K562 (cell line): ENCODE data around the gene PRKG1. TPM values are rescaled to one million over a fixed set of nuclear protein-coding genes. Genes with fewer than 3 reads are reported as not detected.

Experiments used
- ATAC-seq: fragments of 200-7000 bp; cut with Tn5 transposase; 3 replicates; pipeline ENCODE4 v1.9.1; 2020; ENCODE audit warnings: moderate library complexity
- BruUV-seq: library from RNA; stranded (reverse); fragments of 400-500 nt; replicated peaks from 2 replicates; lab custom pipeline; 2021; lab: Mats Ljungman, UMichigan
- CTCF ChIA-PET: fragments of 300-600 bp; formaldehyde crosslinking; extraction: SDS; loops from one replicate; lab custom pipeline; 2021; ENCODE audit warnings: low intra/inter-chr PET ratio; lab: Yijun Ruan, JAX
- POLR2A ChIA-PET: fragments of 300-600, 350-650 bp; sonication (Branson Sonifier 250); formaldehyde crosslinking; extraction: SDS; loops from one replicate; lab custom pipeline; 2021; ENCODE audit warnings: antibody characterized with exemption, inconsistent platforms; lab: Yijun Ruan, JAX
- DNase-seq, 4 experiments: peaks; one replicate each; pipeline versions ENCODE4 v3.0.0 to v3.0.0-alpha.2; 2011 to 2018; ENCODE audit warnings: low spot score in 3 of 4, mixed read lengths in 3 of 4; ENCODE audit errors: extremely low read depth in 1 of 4
- FAIRE-seq: peaks from 2 replicates; lab custom pipeline; 2011; peaks lifted over from hg19 to GRCh38; lab: Jason Lieb, UNC
- H2AFZ ChIP-seq: 2 replicates; pipeline ENCODE4 v1.6.0; 2011; ENCODE audit warnings: low read depth, low read length, control low read depth, inconsistent platforms
- H3K27ac ChIP-seq: fragments of 200-600 bp; 3 replicates; pipeline ENCODE4 v1.8.0; 2011; ENCODE audit warnings: low read depth, mild to moderate bottlenecking, control low read depth, inconsistent platforms, low read length, moderate library complexity, mixed read lengths; ENCODE audit errors: extremely low read depth
- H3K27me3 ChIP-seq, 2 experiments: fragments of 300-600 bp in 1 of 2; 2 replicates in 1 of 2; 3 replicates in 1 of 2; pipeline versions ENCODE4 v1.6.0 to v1.8.0; 2011; ENCODE audit warnings: inconsistent platforms in 2 of 2, low read length in 2 of 2, mild to moderate bottlenecking in 1 of 2, mixed read lengths in 1 of 2, moderate library complexity in 1 of 2; ENCODE audit not compliant: control insufficient read depth in 2 of 2, insufficient read depth in 2 of 2
- H3K36me3 ChIP-seq: fragments of 300-600 bp; 3 replicates; pipeline ENCODE4 v1.8.0; 2011; ENCODE audit warnings: mild to moderate bottlenecking, low read length, inconsistent platforms; ENCODE audit not compliant: control insufficient read depth, insufficient read depth
- H3K4me1 ChIP-seq, 2 experiments: fragments of 200-600 bp in 1 of 2; replicated peaks in 1 of 2; 2 replicates in 1 of 2; 3 replicates in 1 of 2; pipeline versions ENCODE4 v1.5.1 to v1.8.0; 2011; ENCODE audit warnings: inconsistent platforms in 2 of 2, low read length in 2 of 2, mild to moderate bottlenecking in 1 of 2, mixed read lengths in 1 of 2, moderate library complexity in 1 of 2; ENCODE audit not compliant: control insufficient read depth in 2 of 2, insufficient read depth in 2 of 2
- H3K4me2 ChIP-seq: 2 replicates; pipeline ENCODE4 v1.6.1; 2011; ENCODE audit warnings: low read length, control low read depth, inconsistent platforms, mixed read lengths; ENCODE audit not compliant: insufficient read depth
- H3K4me3 ChIP-seq: fragments of 200-600 bp; sonication (generic), shearing (Covaris generic); 2 replicates; pipeline ENCODE4 v1.5.1; 2016; ENCODE audit warnings: control low read depth, inconsistent platforms
- H3K79me2 ChIP-seq: fragments of 200-600 bp; 3 replicates; pipeline ENCODE4 v1.8.0; 2011; ENCODE audit warnings: low read length, inconsistent platforms; ENCODE audit not compliant: control insufficient read depth, insufficient read depth
- H3K9ac ChIP-seq, 2 experiments: 2 replicates each; pipeline versions ENCODE4 v1.6.0 to v1.6.1; 2011; ENCODE audit warnings: low read depth in 2 of 2, low read length in 2 of 2, control low read depth in 1 of 2, inconsistent platforms in 1 of 2, mild to moderate bottlenecking in 1 of 2, mixed read lengths in 1 of 2; ENCODE audit not compliant: insufficient read depth in 1 of 2
- H3K9me1 ChIP-seq: one replicate; pipeline ENCODE4 v1.6.0; 2011; ENCODE audit warnings: inconsistent platforms, mild to moderate bottlenecking, low read length, moderate library complexity; ENCODE audit not compliant: control insufficient read depth, insufficient read depth
- H3K9me3 ChIP-seq: replicated peaks from 2 replicates; pipeline ENCODE4 v1.5.1; 2011; ENCODE audit warnings: low read depth, low read length, inconsistent platforms; ENCODE audit not compliant: control insufficient read depth, insufficient read depth
- H4K20me1 ChIP-seq: replicated peaks from 2 replicates; pipeline ENCODE4 v1.6.1; 2011; ENCODE audit warnings: low read length, inconsistent platforms, mixed read lengths; ENCODE audit not compliant: control insufficient read depth, insufficient read depth
- BRD4 ChIP-seq: fragments of 200-600 bp; sonication (generic); IDR thresholded peaks from 2 replicates; pipeline ENCODE4 v1.6.1; 2017; ENCODE audit warnings: inconsistent platforms
- CSDE1 ChIP-seq, 2 experiments: fragments of 450-650 bp; IDR thresholded peaks; 2 replicates each; pipeline ENCODE4 v1.6.1; 2016; ENCODE audit warnings: mild to moderate bottlenecking in 1 of 2
- DNMT1 ChIP-seq: fragments of 450-650 bp; IDR thresholded peaks from 2 replicates; pipeline ENCODE4 v1.6.1; 2016; ENCODE audit warnings: antibody characterized with exemption, mild to moderate bottlenecking
- GABPB2 ChIP-seq: fragments of 250-450 bp; sonication (Bioruptor Pico); conservative IDR thresholded peaks from 2 replicates; pipeline ENCODE4 v1.5.1; 2021; ENCODE audit warnings: mild to moderate bottlenecking
- HEY1 ChIP-seq: fragments of 250-450 bp; sonication (Bioruptor Pico); IDR thresholded peaks from 2 replicates; pipeline ENCODE4 v1.5.0; 2020; ENCODE audit warnings: mild to moderate bottlenecking, moderate library complexity, borderline replicate concordance
- ILK ChIP-seq: fragments of 450-650 bp; IDR thresholded peaks from 2 replicates; pipeline ENCODE4 v1.6.1; 2016; ENCODE audit warnings: missing genetic modification characterization, low read depth, mild to moderate bottlenecking, missing compliant biosample characterization, moderate library complexity, borderline replicate concordance
- MAFK ChIP-seq: IDR thresholded peaks from 2 replicates; pipeline ENCODE4 v1.6.1; 2011; ENCODE audit warnings: low read length, improper control_type of control experiment
- MEIS2 ChIP-seq: fragments of 450-650 bp; IDR thresholded peaks from 2 replicates; pipeline ENCODE4 v1.6.1; 2014; ENCODE audit warnings: mild to moderate bottlenecking; ENCODE audit not compliant: partially characterized antibody
- PHF8 ChIP-seq: fragments of 200-600 bp; sonication (generic); IDR thresholded peaks from 2 replicates; pipeline ENCODE4 v1.6.1; 2012; ENCODE audit warnings: mixed run types, mild to moderate bottlenecking, inconsistent platforms, low read length, moderate library complexity, borderline replicate concordance
- POLR3G ChIP-seq: IDR thresholded peaks from 2 replicates; pipeline ENCODE4 v1.6.1; 2011; ENCODE audit not compliant: insufficient read length, insufficient replicate concordance; ENCODE audit errors: extremely low read depth
- PTRF ChIP-seq: fragments of 450-650 bp; IDR thresholded peaks from 2 replicates; pipeline ENCODE4 v1.6.1; 2016; ENCODE audit warnings: mild to moderate bottlenecking, missing genetic modification characterization, missing compliant biosample characterization
- TEAD1 ChIP-seq, 2 experiments: fragments of 450-650 bp in 1 of 2; sonication (generic) in 1 of 2; formaldehyde crosslinking; IDR thresholded peaks; 2 replicates each; pipeline versions ENCODE4 v1.4.0 to v1.8.0; 2020 to 2022; ENCODE audit warnings: mild to moderate bottlenecking in 2 of 2, missing genetic modification reagents in 1 of 2
- ZBTB17 ChIP-seq: fragments of 450-650 bp; formaldehyde crosslinking; IDR thresholded peaks from 2 replicates; pipeline ENCODE4 v1.4.0; 2020; ENCODE audit warnings: mild to moderate bottlenecking
- ZNF274 ChIP-seq: IDR thresholded peaks from 2 replicates; pipeline ENCODE4 v1.6.1; 2011; ENCODE audit warnings: low read depth, mild to moderate bottlenecking, low read length, moderate library complexity, borderline replicate concordance
- ZNF449 ChIP-seq: fragments of 250-450 bp; sonication (Bioruptor Pico); IDR thresholded peaks from 2 replicates; pipeline ENCODE4 v1.8.0; 2022; ENCODE audit warnings: moderate library complexity, mild to moderate bottlenecking, inconsistent platforms
- ZNF507 ChIP-seq: conservative IDR thresholded peaks from 2 replicates; pipeline ENCODE4 v1.6.1; 2017; ENCODE audit warnings: missing genetic modification characterization, missing compliant biosample characterization
- ZNF717 ChIP-seq: fragments of 250-450 bp; sonication (Bioruptor Pico); IDR thresholded peaks from 2 replicates; pipeline ENCODE4 v1.5.0; 2021
- WGBS: fragments of 100-300 bp; shearing (Covaris generic); methylation state at CpG from one replicate; pipeline ENCODE4 v1.1.6; 2016; ENCODE audit warnings: low coverage, mixed read lengths; ENCODE audit not compliant: insufficient coverage; ENCODE audit errors: missing lambda C conversion rate; 5-methylcytosine and 5-hydroxymethylcytosine counted together
- in situ Hi-C: fragments of 300-500 bp; cut with MboI; formaldehyde crosslinking; loops from 4 replicates; pipeline ENCODE4 v1.15.0; 2018; ENCODE audit warnings: inconsistent platforms, mixed read lengths
- intact Hi-C: fragments of 100-400 bp; cut with micrococcal nuclease; formaldehyde crosslinking; loops from 2 replicates; pipeline ENCODE4 v1.14.2; 2022
- polyA plus RNA-seq, 8 experiments: library from polyadenylated mRNA; depleted of rRNA in 4 of 8; stranded (reverse) in 5 of 8; unstranded in 3 of 8; fragments of >200 nt; fragmentation: Nextera tagmentation in 2 of 8; fragmentation: Illumina TruSeq in 1 of 8; extraction: Ambion mirVana in 2 of 8; extraction: Trizol in 1 of 8; gene quantifications; 2 replicates each; pipeline versions ENCODE4 v1.2.1 to v1.2.3, GENCODE V29; 2011 to 2014; ENCODE audit warnings: inconsistent platforms in 1 of 8, missing spikeins in 1 of 8
- total RNA-seq, 7 experiments: library from RNA; depleted of rRNA in 6 of 7; stranded (reverse); fragments of >200 nt in 6 of 7; fragmentation: Illumina TruSeq in 2 of 7; extraction: Trizol in 2 of 7; gene quantifications; 2 replicates each; pipeline versions ENCODE4 v1.2.1 to v1.2.3, GENCODE V29; 2011 to 2021; ENCODE audit warnings: low replicate concordance in 1 of 7
- TF ChIP-seq, protein P1 (sequence below): fragments of 250-450 bp; sonication (Bioruptor Pico); IDR thresholded peaks from 2 replicates; pipeline ENCODE4 v1.9.0; 2021; ENCODE audit warnings: mild to moderate bottlenecking

PRKG1 gene
- total and polyA plus RNA-seq, 9 of the 15 experiments (the other 6 are each of a cell fraction or from before 2014, with no cell fraction given) = 0.22 TPM; not detected in 8

DNA sequence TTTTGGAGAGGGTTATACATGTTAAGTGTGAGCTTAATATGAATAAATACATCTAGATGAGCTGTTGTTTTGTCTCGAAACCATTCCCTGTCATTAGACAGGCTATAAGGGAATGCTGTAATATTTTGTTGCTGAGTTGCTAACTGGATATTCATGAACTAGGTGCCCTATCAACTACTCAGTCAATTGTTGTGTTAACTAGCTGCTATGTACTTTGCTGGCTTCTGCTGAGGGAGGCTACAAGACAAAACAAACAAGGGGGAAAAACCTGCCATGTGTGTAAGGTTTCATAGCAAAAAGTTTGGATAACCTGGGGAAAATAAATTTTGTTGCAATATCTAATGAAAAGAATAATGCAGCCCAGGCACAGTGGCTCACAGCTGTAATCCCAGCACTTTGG lies 514.7 kb downstream of the PRKG1 start:
- H2AFZ ChIP-seq = no peak overlapping the region
- BruUV-seq = no TSS peak
- ChIA-PET CTCF (no interaction called here), POLR2A (no interaction called here)
- DNase-seq = no peak
- FAIRE-seq = no peak
- no peaks in the 10 kb centered on the region for H4K20me1 ChIP-seq
- no peak overlapping the region for H3K4me3 ChIP-seq
- no peaks in the 10 kb centered on the region for H3K79me2 ChIP-seq
- no peak overlapping the region for H3K4me2 ChIP-seq
- intact Hi-C loops = no loop called here
- TF ChIP-seq, protein P1, sequence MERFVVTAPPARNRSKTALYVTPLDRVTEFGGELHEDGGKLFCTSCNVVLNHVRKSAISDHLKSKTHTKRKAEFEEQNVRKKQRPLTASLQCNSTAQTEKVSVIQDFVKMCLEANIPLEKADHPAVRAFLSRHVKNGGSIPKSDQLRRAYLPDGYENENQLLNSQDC (CRISPR knock-in tag) = no peak
- TF ChIP-seq PTRF (tag) = no peak
- no peak for TF ChIP-seq TEAD1 (CRISPR knock-in tag; IDR thresholded peaks at IDR 0.05)
- no peak for TF ChIP-seq CSDE1 (IDR thresholded peaks at IDR 0.05)
- no peak for TF ChIP-seq BRD4
- no peak for TF ChIP-seq PHF8
- TF ChIP-seq ILK (tag) = no peak
- TF ChIP-seq HEY1 (CRISPR knock-in tag) = no peak
- TF ChIP-seq ZBTB17 (CRISPR knock-in tag) = no peak
- no peak for TF ChIP-seq ZNF449 (CRISPR knock-in tag)
- TF ChIP-seq MAFK = no peak
- TF ChIP-seq POLR3G = no peak
- no peak for TF ChIP-seq ZNF717 (CRISPR knock-in tag)
- no peak for TF ChIP-seq ZNF507 (tag)
- no peak for TF ChIP-seq GABPB2 (CRISPR knock-in tag)
- no peak for TF ChIP-seq MEIS2
- no peak for TF ChIP-seq DNMT1
- TF ChIP-seq ZNF274 = no peak
- TF ChIP-seq, all 486 proteins: peak for 0
- H3K27ac ChIP-seq = no peak overlapping the region
- no peaks in the 10 kb centered on the region for H3K9me3 ChIP-seq
- 0% methylated on average over 1 of the region's 1 CpG for WGBS
- no peak overlapping the region for H3K9ac ChIP-seq
- H3K9me1 ChIP-seq = no peaks in the 10 kb centered on the region
- in situ Hi-C loops = no loop called here
- H3K27me3 ChIP-seq = no peaks in the 10 kb centered on the region
- no peaks in the 10 kb centered on the region for H3K4me1 ChIP-seq
- no peaks in the 10 kb centered on the region for H3K36me3 ChIP-seq
- no peak for ATAC-seq
